ENCODE data around the gene OSTN. TPM values are rescaled to one million over a fixed set of nuclear protein-coding genes. Genes with fewer than 3 reads are reported as not detected.
A peak's percentile ranks its signal among the peaks of the same experiment; 100 is the strongest.

Gene OSTN
- total and polyA plus RNA-seq, 2 of the 13 experiments (the other 11 are each of a cell fraction or from before 2014, with no cell fraction given), result not detected

DNA sequence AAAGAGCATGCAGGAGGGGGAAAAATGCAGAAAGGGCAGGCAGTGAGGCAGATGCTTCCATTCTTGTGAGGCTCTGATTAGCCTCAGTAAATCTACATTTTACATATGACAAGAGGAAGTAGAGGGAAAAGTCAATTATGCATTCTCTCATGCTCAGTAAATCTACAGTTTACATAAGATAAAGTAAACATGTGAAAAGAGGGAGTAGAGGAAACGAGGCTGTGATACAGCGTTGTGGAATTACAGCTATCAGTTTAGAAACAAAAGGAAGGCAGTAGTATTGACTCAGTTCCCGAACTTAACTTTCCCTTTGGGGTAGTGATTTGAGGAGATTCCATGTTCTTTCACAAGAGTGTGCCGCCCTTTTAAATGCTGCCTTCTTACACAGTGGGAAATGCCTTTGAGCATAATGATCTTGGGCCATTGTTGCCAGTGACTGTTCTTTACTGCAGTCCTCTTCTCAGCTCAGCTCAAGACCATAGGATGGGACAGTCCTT lies 39.3 kb downstream of the OSTN start (continued):
- TF ChIP-seq, protein P1, sequence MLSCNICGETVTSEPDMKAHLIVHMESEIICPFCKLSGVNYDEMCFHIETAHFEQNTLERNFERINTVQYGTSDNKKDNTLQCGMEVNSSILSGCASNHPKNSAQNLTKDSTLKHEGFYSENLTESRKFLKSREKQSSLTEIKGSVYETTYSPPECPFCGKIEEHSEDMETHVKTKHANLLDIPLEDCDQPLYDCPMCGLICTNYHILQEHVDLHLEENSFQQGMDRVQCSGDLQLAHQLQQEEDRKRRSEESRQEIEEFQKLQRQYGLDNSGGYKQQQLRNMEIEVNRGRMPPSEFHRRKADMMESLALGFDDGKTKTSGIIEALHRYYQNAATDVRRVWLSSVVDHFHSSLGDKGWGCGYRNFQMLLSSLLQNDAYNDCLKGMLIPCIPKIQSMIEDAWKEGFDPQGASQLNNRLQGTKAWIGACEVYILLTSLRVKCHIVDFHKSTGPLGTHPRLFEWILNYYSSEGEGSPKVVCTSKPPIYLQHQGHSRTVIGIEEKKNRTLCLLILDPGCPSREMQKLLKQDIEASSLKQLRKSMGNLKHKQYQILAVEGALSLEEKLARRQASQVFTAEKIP (CRISPR knock-in tag; IDR thresholded peaks at IDR 0.05; ENCODE audit: borderline replicate concordance), result no peak
- peak; percentile 82 for TF ChIP-seq ELF3 (CRISPR knock-in tag; IDR thresholded peaks at IDR 0.05)
- peak; percentile 99 for TF ChIP-seq ZNF232 (CRISPR knock-in tag; IDR thresholded peaks at IDR 0.05; ENCODE audit: borderline replicate concordance)
- TF ChIP-seq, protein P2, sequence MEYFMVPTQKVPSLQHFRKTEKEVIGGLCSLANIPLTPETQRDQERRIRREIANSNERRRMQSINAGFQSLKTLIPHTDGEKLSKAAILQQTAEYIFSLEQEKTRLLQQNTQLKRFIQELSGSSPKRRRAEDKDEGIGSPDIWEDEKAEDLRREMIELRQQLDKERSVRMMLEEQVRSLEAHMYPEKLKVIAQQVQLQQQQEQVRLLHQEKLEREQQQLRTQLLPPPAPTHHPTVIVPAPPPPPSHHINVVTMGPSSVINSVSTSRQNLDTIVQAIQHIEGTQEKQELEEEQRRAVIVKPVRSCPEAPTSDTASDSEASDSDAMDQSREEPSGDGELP (IDR thresholded peaks at IDR 0.05; ENCODE audit: borderline replicate concordance, low read depth), result no peak
- no peak for TF ChIP-seq ZNF75D (CRISPR knock-in tag; IDR thresholded peaks at IDR 0.05; ENCODE audit: borderline replicate concordance)

DNA sequence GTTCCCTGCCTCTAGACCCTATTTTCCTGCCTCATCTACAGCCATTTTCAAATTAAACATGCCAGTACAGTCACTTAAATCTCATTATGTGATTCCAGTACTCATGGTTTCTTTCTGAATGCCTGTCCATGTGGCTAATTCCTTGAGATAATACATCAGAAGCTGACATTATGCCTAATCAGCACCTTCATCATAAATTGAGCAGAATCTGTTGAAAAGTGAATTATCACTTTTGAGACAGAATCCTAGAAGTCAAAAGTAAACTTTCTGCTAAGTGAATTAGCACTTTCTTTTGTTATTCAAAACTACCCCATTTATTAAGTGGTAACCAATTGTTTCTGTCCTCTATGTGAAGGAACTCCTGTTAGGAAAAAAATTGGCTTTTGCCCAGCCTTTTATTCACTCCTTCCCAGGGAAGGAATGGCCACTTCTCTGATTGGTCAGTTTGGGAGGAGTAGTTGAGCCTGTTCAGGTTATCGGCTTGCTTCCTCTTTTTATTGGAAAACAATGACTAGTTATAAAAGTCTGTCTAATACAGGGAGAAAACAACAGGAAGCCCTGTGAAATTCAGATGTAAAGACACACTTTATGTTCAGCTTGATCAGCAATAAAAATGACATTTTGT lies 40.5 kb downstream of the OSTN start:
- Histone ChIP-seq H3K9me3 (ENCODE audit: low read length) (no peaks in the 10 kb centered on the region), H3K27me3 (ENCODE audit: control insufficient read depth in 1 of 2, insufficient read depth in 2 of 2, low read length in 2 of 2) (no peaks in the 10 kb centered on the region; a peak in 1 of 5 replicates), H3K27ac (ENCODE audit: extremely low read length, insufficient read depth, low read length) (no peak overlapping the region), H3K4me2 (ENCODE audit: low read depth, low read length) (no peak overlapping the region), H2AFZ (ENCODE audit: low read length) (no peak overlapping the region), H3K4me1 (ENCODE audit: insufficient read depth, low read length) (peaks cover 11% of the 10 kb centered on the region), H3K9ac (ENCODE audit: insufficient read depth, low read depth, low read length) (no peak overlapping the region), H3K4me3 (replicated peaks in 1 of 3; ENCODE audit: insufficient read depth in 1 of 3, low read depth in 2 of 3, low read length in 3 of 3) (no peak overlapping the region), H4K20me1 (ENCODE audit: insufficient read depth, low read length) (no peaks in the 10 kb centered on the region), H3K79me2 (ENCODE audit: insufficient read depth, low read length) (no peaks in the 10 kb centered on the region), H3K36me3 (replicated peaks in 1 of 2; ENCODE audit: control insufficient read depth in 1 of 2, insufficient read depth in 2 of 2, low read length in 2 of 2) (no peaks in the 10 kb centered on the region)
- no TSS peak for BruUV-seq (replicated peaks)
- FAIRE-seq (no peak), DNase-seq (ENCODE audit: low spot score) (no peak), ATAC-seq (no peak)
- WGBS (ENCODE audit: low lambda C conversion rate), result 0% methylated on average over 1 of the region's 1 CpG
- ChIA-PET POLR2A (no interaction called here), CTCF (ENCODE audit: low intra/inter-chr PET ratio, low total read pairs) (no interaction called here)
- in situ Hi-C loops (cut with HindIII; ENCODE audit: extremely low pct_ligation_motif_present, low pct_unique_long_range_greater_than_20kb), result no loop called here
- TF ChIP-seq ZFP62 (CRISPR knock-in tag; IDR thresholded peaks at IDR 0.05) (no peak), NFIB (CRISPR knock-in tag; IDR thresholded peaks at IDR 0.05; ENCODE audit: borderline replicate concordance) (no peak), MAFF (IDR thresholded peaks at IDR 0.05; ENCODE audit: low read depth, low read length) (peak; percentile 42; the same call in 1 of the 2 replicates), MAFK (conservative IDR thresholded peaks at IDR 0.05 in 1 of 2, IDR thresholded peaks at IDR 0.05 in 1 of 2; ENCODE audit: low read length in 2 of 2) (peak; percentile 55 to 63; a peak in 3 of 4 replicates)
- TF ChIP-seq, protein P3, sequence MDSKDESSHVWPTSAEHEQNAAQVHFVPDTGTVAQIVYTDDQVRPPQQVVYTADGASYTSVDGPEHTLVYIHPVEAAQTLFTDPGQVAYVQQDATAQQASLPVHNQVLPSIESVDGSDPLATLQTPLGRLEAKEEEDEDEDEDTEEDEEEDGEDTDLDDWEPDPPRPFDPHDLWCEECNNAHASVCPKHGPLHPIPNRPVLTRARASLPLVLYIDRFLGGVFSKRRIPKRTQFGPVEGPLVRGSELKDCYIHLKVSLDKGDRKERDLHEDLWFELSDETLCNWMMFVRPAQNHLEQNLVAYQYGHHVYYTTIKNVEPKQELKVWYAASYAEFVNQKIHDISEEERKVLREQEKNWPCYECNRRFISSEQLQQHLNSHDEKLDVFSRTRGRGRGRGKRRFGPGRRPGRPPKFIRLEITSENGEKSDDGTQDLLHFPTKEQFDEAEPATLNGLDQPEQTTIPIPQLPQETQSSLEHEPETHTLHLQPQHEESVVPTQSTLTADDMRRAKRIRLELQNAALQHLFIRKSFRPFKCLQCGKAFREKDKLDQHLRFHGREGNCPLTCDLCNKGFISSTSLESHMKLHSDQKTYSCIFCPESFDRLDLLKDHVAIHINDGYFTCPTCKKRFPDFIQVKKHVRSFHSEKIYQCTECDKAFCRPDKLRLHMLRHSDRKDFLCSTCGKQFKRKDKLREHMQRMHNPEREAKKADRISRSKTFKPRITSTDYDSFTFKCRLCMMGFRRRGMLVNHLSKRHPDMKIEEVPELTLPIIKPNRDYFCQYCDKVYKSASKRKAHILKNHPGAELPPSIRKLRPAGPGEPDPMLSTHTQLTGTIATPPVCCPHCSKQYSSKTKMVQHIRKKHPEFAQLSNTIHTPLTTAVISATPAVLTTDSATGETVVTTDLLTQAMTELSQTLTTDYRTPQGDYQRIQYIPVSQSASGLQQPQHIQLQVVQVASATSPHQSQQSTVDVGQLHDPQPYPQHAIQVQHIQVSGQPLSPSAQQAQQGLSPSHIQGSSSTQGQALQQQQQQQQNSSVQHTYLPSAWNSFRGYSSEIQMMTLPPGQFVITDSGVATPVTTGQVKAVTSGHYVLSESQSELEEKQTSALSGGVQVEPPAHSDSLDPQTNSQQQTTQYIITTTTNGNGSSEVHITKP (CRISPR knock-in tag; IDR thresholded peaks at IDR 0.05; ENCODE audit: low read depth), result no peak
- TF ChIP-seq, protein P4, sequence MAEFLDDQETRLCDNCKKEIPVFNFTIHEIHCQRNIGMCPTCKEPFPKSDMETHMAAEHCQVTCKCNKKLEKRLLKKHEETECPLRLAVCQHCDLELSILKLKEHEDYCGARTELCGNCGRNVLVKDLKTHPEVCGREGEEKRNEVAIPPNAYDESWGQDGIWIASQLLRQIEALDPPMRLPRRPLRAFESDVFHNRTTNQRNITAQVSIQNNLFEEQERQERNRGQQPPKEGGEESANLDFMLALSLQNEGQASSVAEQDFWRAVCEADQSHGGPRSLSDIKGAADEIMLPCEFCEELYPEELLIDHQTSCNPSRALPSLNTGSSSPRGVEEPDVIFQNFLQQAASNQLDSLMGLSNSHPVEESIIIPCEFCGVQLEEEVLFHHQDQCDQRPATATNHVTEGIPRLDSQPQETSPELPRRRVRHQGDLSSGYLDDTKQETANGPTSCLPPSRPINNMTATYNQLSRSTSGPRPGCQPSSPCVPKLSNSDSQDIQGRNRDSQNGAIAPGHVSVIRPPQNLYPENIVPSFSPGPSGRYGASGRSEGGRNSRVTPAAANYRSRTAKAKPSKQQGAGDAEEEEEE (CRISPR knock-in tag; IDR thresholded peaks at IDR 0.05; ENCODE audit: borderline replicate concordance), result no peak
- intact Hi-C loops (cut with micrococcal nuclease; ENCODE audit: unreplicated experiment), result loop anchor here (10.0 kb wide), 1 partner anchor 115 kb away; no protein-coding TSS in a partner anchor

All from HepG2 (cell line).